ACHN (cell line): ENCODE measurements around the gene LAMA3.

ENCODE experiments used
- DNase-seq: peaks from one replicate; pipeline ENCODE4 v3.0.0-alpha.2; 2015
- in situ Hi-C: cut with HindIII; loops from 2 replicates; pipeline ENCODE4 v1.10.0; 2017; ENCODE audit warnings: low sequenced_read_pairs, low pct_ligation_motif_present, low pct_unique_long_range_greater_than_20kb

LAMA3 gene

GRCh38 chr18:23875966-23876895 is 187.0 kb downstream of the LAMA3 start:
- DNase-seq: no peak
- in situ Hi-C loops: no loop called here

GRCh38 chr18:23876921-23877320 is 187.7 kb downstream of the LAMA3 start:
- DNase-seq: no peak
- in situ Hi-C loops: no loop called here

DNA sequence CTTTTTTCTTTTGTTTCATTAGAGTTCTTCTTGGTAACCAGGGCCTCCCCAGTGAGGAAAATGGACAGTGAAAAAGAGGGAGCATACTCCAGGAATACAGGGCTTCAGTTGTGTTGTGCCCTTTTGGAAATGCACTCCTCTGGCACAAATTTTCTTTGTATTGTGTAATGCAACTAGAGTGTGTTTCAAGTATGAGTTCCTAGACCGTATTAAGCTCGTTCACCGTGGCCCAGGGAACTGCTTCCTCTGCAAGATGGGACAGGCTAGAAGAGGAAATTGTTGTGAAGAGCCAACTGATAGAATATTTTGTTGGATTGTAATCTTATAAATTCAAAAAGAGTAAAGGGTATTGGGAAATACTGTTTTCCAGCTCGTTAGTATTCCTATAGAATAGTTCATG is 188.1 kb downstream of the LAMA3 start:
- in situ Hi-C loops: no loop called here
- no peak for DNase-seq

GRCh38 chr18:23878336-23878900 is 189.2 kb downstream of the LAMA3 start:
- DNase-seq: no peak

GRCh38 chr18:23879126-23879525 is 189.9 kb downstream of the LAMA3 start:
- in situ Hi-C loops: no loop called here
- DNase-seq: no peak

More at GRCh38 chr18:23878336-23878900, 189.2 kb downstream of the LAMA3 start:
- in situ Hi-C loops: no loop called here

GRCh38 chr18:23879544-23879943 is 190.3 kb downstream of the LAMA3 start:
- in situ Hi-C loops: no loop called here
- no peak for DNase-seq

DNA sequence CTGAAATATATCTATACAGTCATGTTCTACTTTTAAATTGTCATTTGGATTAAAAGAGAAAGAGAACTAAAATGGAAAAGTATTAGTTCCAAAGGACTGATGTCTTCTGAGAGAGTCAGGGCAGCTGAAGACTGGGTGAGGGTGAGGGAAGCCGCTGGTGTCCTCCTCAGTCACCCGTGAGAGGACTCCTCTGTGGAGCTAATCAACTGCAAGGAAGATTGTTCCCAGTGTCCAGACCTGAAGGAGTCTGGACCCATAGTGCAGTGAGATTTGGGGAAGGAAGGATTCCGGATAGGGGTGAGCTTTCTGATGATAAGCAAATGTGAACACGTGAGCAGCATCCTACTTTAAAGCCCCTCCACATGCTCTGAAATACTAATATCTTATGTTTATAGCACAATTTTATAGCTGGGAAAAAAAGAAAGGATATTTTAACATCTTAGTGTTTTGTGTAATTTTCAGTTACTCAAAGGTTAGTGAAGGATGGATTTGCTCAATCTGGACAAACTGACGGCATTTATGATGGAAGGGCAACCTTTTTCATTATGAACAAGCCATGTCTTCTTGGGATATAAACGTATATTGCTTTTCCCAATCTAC is 190.8 kb downstream of the LAMA3 start:
- DNase-seq: no peak
- in situ Hi-C loops: no loop called here

- no peak for DNase-seq
- in situ Hi-C loops: no loop called here
Observed at GRCh38 chr18:23880931-23881617, 191.8 kb downstream of the LAMA3 start.

DNA sequence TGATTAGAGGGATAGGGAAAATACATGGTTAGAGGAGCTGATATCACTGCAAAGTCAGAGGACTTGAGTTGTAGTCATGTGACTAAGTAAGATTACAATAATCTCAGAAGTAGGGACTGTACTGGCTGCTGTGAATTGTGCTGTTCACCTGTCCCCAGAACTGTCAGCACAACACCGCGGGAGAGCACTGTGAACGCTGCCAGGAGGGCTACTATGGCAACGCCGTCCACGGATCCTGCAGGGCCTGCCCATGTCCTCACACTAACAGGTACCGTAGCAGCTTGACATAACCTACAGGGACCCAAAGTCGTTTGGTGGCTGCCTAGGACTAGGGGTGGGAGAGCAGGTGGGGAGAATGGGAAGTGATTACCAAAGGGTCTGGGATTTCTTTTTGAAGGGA is 192.5 kb downstream of the LAMA3 start:
- in situ Hi-C loops: no loop called here
- DNase-seq: no peak

- no peak for DNase-seq
- in situ Hi-C loops: no loop called here
Observed at GRCh38 chr18:23882616-23883276, 193.5 kb downstream of the LAMA3 start.

DNA sequence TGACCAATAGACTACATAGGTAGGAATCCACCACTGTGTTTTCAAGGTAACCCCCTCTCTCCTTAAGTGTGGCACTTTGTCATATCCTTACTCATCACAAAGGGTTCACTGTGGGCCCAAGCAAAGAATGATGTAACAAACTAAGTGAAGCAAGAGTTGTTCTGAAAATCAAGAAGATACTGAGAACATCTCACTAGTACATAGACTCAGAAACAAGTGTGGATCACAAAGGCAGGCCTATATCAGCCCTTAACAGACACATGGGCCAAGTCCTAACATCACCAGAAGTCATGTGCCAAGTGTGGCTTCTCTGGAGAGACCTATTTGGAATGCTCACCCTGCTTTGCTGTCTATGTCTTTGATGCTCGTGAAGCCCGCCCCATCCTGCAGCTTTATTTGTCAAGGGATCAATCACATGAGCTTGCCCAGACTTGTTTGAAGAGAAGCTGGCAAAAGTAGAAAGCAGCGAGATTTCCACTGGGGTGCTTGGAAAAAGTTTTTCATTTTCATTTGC is 194.1 kb downstream of the LAMA3 start:
- DNase-seq: no peak
- in situ Hi-C loops: no loop called here

GRCh38 chr18:23884681-23885375 is 195.6 kb downstream of the LAMA3 start:
- in situ Hi-C loops: no loop called here
- no peak for DNase-seq

- in situ Hi-C loops: no loop called here
Observed at GRCh38 chr18:23885750-23886149, 196.5 kb downstream of the LAMA3 start.

GRCh38 chr18:23887035-23887434 is 197.8 kb downstream of the LAMA3 start:
- in situ Hi-C loops: no loop called here
- no peak for DNase-seq

More at GRCh38 chr18:23885750-23886149, 196.5 kb downstream of the LAMA3 start:
- DNase-seq: no peak

DNA sequence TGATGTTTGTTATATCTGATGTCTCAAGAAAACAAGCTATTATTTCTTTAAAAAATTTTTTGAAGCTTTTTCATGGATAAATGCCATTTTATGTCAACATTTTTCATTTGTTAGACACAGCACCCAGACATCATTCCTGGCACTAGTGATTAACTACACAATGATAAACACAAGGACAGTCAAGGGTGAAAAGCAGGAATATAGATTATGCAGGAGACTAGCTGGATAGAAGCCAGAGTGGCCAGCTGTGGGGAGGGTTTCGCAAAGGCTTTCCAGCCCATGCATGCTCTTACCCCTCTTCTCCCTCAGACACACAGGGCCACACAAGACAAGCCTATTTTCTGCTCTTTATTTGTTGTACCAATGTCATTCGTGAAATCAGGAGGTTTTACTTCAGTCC is 198.2 kb downstream of the LAMA3 start:
- in situ Hi-C loops: no loop called here
- no peak for DNase-seq

DNA sequence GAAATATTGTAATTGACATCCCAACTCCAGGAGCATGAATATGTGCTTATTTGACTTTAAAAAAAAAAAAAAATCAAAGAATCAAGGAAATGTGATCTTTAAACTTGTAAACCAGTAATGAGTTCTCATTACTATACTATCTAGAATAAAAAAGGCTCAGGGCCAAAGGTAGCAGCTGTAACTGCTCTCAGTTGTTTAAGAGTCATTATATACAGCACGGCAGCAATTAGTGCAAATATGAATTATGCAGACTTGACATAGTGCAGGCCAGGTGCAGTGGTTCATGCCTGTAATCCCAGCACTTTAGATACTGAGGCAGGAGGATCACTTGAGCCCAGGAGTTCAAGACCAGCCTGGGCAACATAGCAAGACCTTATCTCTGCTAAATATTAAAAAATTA is 199.6 kb downstream of the LAMA3 start:
- no peak for DNase-seq
- in situ Hi-C loops: no loop called here

DNA sequence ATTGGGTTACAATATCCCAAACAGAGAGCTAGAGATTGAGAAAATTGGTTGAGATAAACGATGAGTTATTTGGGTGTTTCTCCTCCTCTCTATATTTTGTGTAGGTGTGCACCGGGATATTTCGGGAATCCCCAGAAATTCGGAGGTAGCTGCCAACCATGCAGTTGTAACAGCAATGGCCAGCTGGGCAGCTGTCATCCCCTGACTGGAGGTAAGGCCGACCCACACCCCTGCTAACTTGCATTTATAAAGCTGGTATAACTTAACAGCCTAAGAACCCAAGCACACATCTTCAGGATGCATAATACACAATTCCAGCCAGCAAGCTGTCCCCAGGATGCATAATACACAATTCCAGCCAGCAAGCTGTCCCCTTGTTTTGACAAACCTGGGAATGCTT is 200.7 kb downstream of the LAMA3 start:
- no peak for DNase-seq
- in situ Hi-C loops: no loop called here

DNA sequence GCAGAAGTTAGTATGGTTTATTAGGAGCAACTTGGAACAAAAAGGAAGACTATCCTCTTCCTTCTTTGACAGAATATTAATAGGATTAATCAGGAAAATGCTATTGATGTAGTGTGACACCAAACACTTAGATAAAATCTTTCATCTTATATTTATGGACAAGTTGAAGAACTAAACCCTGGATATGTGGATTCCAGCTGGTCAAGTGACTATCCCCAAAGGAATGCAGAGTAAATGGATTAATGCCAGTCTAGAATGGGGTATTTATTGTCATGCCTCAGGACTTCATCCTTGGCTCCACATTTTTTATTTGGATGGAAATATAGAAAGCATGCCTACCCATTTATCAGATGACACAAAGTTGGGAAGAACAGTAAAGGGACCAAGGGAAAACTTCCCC is 201.3 kb downstream of the LAMA3 start:
- peak; percentile 55 for DNase-seq
- in situ Hi-C loops: no loop called here
